EL (cell line): ENCODE measurements around the gene CLIP4.

Experiments
- DNase-seq: peaks from one replicate; pipeline ENCODE4 v3.0.0-alpha.2; 2016

Gene CLIP4

GRCh38 chr2:29193681-29194080 is 78.5 kb downstream of the CLIP4 start:
- DNase-seq: peak; percentile 42

DNA sequence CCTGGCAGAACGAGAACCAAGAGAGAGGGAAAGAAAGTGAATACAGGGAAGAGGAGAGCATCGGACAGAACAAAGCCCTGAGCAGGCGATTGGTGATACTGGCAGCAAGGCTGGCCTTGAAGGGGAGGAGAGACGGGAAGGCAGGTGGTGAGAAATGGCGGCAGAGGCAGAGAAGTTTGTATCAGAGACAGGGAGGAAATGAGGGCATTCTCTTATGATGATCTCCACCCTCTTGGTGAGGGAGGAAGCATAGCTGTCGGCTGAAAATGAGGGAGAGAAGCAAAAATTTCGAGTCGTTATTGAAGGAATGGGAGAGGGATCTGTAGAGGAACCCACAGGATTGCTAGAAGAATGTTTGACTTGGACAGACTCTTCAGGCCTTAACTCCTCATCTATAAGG is 80.6 kb downstream of the CLIP4 start:
- no peak for DNase-seq

- DNase-seq: peak; percentile 63
Measured at GRCh38 chr2:29196792-29197788, 81.9 kb downstream of the CLIP4 start.

- DNase-seq: no peak
Measured at GRCh38 chr2:29201979-29202378, 86.8 kb downstream of the CLIP4 start.

GRCh38 chr2:29202819-29203495 is 87.7 kb downstream of the CLIP4 start:
- DNase-seq: no peak

DNA sequence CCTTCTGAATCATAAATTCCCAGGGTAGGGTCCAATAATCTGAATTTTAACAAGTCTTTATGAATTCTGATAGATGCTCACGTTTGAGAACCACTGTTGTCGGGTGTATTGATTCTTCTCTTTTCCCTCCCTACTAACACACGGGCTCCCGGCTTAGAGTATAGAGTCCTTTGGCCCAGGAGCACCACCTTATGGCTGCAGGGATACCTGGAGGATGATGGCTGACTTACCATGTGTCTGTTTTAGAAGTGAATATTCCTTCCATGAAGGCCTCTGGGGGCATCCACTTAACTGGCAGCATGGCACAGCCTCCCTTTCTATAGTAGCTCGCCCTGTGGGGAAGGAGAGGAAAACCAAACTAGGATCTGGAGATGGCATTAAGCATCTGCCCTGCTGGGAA is 91.7 kb downstream of the CLIP4 start:
- DNase-seq: no peak

DNA sequence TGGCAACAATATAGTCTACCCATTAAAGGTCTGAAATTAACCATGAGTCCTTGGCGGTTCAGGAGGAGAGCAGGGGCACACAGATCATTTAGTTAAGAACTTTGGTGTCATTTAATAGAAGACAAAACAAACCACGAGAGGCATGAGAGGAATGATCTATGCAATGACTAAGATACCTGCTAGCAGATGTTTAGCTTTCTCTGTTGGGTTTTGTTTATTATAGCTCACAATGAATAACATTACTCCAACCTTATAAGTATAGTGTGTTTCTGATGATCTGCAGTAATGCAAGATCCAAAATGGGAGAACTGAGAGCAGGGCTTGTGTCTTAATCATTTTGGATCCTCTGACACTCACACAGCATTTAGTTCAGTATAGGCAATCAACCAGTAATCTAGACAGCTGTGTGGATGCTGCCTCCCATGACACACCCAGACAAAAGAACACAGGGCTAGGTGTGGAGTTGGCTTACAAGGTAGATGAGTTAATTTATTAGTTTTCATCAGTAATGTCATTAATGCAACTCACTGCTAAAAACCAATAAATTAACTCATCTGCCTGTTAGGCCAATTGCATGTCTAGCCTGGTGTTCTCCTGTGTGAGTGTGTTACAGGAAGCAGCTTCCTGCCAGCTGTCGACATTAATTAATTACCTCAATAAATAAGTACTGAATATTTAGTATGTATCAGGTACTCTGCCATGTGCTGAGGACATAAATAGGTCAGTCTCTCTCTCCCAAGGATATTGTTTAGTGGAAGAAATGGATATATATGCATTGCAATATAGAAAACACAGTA is 92.3 kb downstream of the CLIP4 start:
- DNase-seq: no peak

- DNase-seq: no peak
Measured at GRCh38 chr2:29209551-29209950, 94.3 kb downstream of the CLIP4 start.

DNA sequence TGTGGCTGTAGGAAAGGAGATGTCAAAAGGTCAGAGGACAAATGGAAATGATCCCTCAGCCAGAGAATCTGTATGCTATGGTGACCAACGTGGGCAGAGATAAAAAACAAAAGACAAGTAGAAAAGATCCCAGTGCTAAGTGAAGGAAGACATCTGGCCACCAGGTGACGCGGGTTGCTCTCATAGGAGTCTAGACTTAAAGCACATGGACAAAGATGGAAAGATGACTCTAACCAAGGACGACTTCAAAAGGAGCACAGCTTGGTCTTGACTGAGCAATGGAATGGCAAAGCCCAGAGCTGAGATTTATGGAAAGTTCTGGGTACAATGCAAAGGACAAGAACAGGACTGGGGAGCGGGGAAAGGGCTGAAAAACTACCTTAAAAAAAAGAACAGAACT is 96.8 kb downstream of the CLIP4 start:
- peak; percentile 23 for DNase-seq

- peak; percentile 13 for DNase-seq
Measured at GRCh38 chr2:29213888-29214291, 98.7 kb downstream of the CLIP4 start.

- DNase-seq: no peak
Measured at GRCh38 chr2:29215073-29215472, 99.9 kb downstream of the CLIP4 start.

DNA sequence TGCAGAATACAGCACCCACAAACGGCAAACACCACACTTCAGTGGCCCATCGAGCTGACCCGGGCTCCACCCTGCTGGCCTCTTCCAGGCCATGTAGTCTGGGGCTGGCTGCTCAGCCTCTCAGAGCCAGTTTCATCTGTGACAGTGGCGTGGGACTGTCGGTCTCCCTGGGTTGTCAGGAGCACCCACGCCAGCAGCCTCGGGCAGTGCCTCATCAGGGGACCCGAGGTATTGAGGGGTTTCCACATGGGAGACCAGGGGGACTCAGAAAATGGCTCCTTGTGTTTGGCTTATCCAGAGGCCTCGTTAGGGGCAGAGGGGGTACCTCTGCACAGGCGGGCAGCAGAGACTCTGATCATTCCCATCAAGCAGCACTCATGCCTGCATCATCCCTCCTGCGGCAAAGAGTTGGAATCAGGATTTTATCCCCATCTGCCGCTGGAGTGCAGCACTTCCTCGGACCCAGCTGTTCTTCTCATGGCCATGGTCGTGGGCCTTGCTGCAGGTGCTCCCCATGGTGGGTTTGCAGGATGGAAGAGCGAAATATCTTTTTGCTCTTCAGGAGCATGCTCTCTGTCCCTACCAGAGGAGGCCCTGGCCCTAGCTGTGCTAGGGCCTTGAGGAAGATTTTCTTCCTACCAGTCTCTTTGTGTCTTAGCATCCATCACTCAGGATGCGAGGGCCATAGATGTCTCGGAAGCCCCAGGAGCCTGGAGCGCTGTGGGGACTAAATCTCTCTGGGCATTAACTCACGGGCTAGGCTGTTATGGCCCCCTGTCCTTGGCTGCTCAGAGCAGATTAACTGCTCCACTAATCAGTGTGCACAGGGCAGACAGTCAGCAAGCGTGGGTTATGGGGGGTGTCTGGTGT is 100.8 kb downstream of the CLIP4 start:
- no peak for DNase-seq

GRCh38 chr2:29216609-29216909 is 101.3 kb downstream of the CLIP4 start:
- DNase-seq: no peak

DNA sequence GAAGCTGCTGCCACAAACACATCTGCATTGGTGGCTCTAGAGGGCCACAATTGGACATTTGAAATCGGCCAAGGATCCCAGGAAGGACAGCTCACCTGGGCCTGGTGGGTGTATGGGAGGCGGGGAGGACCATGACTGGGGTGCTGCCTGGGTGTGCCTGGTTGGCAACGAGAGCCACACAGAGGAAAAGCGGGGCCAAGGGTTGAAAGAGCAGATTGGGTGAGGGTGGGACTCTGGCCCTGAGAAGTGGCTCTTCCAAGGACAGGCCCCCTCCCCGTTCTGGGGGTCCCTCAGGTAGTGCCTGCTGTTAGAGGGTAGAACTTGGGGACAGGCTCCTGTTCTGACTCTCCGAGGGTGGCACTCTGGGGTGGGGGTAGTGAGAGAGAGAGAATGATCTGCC is 102.9 kb downstream of the CLIP4 start:
- DNase-seq: no peak

GRCh38 chr2:29218550-29219125 is 103.4 kb downstream of the CLIP4 start:
- DNase-seq: no peak

GRCh38 chr2:29219374-29219773 is 104.2 kb downstream of the CLIP4 start:
- DNase-seq: no peak

GRCh38 chr2:29220506-29221270 is 105.5 kb downstream of the CLIP4 start:
- DNase-seq: no peak

DNA sequence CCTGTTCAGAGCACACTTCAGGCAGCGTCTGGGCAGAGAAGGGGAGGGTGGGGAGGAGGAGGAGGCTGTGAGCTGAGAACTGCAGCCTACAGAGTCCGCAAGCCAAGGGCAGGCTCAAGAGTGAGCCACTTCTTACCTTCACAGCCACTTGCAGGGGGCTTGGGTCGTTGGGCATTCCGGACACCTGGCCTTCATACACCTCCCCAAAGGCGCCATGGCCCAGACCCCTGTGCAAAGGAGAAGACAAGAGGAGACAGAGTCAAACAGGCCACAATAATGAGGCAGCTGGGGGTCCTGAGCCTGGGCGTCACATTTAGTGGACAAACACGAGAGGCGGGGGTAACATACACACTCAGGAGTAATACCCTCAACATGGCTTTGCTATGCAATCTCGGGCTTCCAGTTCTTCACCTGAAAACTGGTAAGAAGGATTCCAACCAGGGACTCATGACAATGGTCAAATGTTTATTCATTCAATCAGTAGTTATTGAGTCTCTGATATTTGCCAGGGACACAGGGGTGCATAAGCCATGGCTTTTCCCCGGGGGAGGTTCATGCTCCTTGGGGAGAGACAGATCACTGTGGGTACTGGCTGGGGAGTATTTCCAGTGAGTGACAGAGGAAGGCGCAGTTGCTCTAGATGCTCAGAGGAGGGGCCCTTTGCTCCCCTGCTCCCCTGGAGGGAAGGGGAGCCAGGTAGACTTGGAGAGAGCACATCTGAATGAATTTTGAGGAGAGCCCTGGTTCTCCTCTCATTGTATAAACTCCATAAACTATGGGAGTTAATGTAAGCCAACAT is 107.4 kb downstream of the CLIP4 start:
- DNase-seq: no peak

DNA sequence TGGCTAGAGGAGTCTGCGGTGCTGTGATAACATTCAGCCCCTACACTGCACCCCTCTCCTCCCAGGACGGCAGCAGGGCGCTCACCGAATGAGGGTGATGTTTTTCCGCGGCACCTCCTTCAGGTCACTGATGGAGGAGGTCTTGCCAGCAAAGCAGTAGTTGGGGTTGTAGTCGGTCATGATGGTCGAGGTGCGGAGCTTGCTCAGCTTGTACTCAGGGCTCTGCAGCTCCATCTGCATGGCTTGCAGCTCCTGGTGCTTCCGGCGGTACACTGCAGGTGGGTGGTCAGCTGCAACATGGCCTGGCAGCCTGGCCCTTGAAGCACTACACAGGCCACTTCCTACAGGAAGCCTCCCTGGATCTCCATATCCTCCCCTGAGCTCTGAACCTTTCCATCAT is 108.0 kb downstream of the CLIP4 start:
- no peak for DNase-seq
